ENCODE measurements around the gene NFIC.
A peak's percentile ranks its signal among the peaks of the same experiment; 100 is the strongest.
"Not testable (repeated sequence)": the region's sequence is repeated elsewhere in the genome, so short reads cannot be mapped to it uniquely, and the experiment has no call there.

Gene NFIC

DNA sequence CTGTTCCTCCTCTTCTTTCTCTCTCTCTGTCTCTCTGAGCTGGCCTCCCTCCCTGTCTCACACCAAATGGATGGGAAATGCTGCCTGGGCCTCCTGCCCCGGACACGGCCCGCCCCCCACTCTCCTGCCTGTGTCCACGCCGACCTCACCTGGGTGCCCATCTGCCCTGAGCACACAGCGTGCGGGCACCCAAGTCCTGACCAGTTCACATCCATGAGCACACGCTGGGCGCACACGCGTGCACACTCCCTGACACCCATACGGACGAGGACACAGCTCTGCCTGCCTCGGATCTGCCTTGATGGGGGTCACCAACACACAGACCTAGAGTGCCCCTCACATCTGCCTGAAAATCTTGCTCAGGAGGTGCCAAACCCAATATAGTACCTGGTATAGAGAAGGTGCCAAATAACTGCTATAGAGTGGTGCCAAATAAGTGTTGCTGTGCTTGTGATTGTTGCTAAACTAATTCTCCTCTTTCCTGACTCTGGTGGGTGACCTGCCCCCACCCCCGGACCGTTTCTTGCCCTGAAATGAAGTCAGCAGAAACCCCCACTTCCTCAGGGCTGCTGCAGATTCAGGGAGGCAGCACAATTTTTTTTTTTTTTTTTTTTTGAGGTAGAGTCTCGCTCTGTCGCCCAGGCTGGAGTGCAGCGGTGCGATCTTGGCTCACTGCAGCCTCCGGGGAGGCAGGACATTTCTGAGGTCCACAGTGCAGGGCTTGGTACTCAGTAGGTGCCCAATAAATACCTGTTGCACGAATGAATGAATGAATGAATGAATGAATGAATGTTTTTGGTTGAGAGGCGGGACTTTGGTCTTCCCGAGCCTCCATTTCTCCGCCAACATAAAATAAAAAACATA, 4.6 kb downstream of the NFIC start:
- H3K36me3 ChIP-seq = no peaks in the 10 kb centered on the region
- no peaks in the 10 kb centered on the region for H3K9me3 ChIP-seq
- H3K4me1 ChIP-seq = peaks cover 3 to 81% (median 66%) of the 10 kb centered on the region in 4 donors
- H3K27ac ChIP-seq = peak overlapping the region; percentile 99 to 100
- intact Hi-C loops (cut with DNase I; ENCODE audit: low total_unique reads) = no loop called here
- TF ChIP-seq, protein P1, sequence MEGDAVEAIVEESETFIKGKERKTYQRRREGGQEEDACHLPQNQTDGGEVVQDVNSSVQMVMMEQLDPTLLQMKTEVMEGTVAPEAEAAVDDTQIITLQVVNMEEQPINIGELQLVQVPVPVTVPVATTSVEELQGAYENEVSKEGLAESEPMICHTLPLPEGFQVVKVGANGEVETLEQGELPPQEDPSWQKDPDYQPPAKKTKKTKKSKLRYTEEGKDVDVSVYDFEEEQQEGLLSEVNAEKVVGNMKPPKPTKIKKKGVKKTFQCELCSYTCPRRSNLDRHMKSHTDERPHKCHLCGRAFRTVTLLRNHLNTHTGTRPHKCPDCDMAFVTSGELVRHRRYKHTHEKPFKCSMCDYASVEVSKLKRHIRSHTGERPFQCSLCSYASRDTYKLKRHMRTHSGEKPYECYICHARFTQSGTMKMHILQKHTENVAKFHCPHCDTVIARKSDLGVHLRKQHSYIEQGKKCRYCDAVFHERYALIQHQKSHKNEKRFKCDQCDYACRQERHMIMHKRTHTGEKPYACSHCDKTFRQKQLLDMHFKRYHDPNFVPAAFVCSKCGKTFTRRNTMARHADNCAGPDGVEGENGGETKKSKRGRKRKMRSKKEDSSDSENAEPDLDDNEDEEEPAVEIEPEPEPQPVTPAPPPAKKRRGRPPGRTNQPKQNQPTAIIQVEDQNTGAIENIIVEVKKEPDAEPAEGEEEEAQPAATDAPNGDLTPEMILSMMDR (IDR thresholded peaks at IDR 0.05) = no peak
- no peak for DNase-seq
- H3K27me3 ChIP-seq = no peaks in the 10 kb centered on the region
- peak overlapping the region; percentile 98 for H3K4me3 ChIP-seq

DNA sequence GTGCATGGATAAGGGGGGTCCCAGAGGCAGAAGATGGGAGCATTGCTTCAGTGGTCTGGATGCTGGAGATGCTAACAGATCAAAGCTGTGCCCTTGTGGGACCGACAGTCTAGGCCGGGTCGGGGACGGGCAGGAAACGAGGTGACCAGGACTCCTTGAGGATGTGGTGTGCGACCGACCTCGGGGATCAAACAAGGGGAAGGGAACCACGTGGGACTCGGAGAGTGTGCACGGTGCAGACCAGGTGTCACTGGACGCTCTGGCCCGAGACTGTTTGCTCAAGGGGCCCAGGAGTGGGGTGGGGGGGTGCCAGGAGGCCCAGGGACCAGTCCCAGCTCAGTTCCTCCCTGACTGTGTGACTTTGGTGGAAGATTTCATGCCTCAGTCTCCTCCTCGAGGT, 6.0 kb downstream of the NFIC start:
- TF ChIP-seq, protein P1 (IDR thresholded peaks at IDR 0.05) = no peak
- Histone ChIP-seq H3K9me3 (no peaks in the 10 kb centered on the region), H3K4me3 (no peak overlapping the region), H3K27ac (peak overlapping the region; percentile 88 to 100), H3K36me3 (no peaks in the 10 kb centered on the region), H3K27me3 (no peaks in the 10 kb centered on the region), H3K4me1 (peaks cover 3 to 95% (median 76%) of the 10 kb centered on the region in 4 donors)
- intact Hi-C loops (cut with DNase I; ENCODE audit: low total_unique reads) = no loop called here
- DNase-seq = no peak

DNA sequence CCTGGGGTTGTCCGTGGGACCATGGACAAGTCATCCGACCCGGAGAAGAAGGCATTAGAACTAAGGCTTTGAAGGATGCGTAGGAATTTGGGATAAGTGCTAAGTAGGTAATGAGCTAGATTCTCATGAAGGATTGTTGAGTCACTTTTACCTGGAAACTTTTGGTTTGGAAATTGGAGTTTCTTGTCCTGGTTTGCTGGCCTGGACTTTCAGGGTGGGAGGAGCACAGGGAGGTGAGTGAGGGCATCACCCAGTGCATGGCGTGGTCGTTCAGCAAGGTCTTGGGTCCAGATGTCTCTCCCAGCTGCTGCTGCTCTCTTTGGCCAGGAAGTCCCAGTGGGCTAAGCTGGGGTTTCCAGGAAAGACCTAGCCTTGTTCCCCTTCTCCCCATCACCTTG, 7.6 kb downstream of the NFIC start:
- Histone ChIP-seq H3K4me1 (peaks cover 0 to 100% (median 68%) of the 10 kb centered on the region in 4 donors), H3K36me3 (no peaks in the 10 kb centered on the region), H3K27me3 (no peaks in the 10 kb centered on the region), H3K4me3 (no peak overlapping the region), H3K27ac (peak overlapping the region; percentile 88 to 100), H3K9me3 (no peaks in the 10 kb centered on the region)
- no peak for DNase-seq
- TF ChIP-seq, protein P1 (IDR thresholded peaks at IDR 0.05) = no peak
- intact Hi-C loops (cut with DNase I; ENCODE audit: low total_unique reads) = no loop called here

DNA sequence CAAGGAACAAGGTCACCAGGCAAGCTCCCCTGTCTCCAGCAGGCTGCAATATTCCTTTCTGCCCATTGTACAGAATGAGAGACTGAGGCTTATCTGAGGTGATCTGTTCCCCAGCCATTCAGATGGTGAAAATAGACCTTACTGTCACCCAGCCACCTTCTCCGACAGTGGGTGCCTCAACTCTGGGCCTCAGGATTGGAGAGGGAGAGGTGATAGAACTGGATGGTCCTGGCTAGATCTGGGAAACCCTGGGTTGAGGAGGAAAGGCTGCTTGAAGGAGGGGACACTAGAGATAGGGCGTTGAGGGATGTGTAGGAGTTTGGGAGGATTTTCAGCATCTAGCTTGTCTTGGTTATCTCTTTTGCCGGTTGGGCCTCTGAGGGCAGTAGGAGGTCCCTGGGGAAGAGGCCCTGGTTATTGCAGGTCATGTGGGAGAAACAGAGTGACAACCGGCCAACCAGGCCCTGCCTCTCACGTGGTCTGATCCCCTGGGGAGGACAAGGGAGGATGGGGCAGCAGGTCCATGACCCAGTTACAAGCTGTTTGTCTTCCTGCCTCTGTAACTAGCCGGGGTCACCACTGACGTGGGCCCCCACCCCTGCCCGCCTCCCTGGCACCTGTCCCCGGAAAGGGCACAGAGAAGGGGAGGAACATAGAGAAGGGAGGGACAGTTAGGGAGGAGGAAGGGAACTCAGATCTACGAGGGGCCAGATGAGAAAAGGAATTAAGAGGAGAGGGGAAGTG, 8.2 kb downstream of the NFIC start:
- H3K4me1 ChIP-seq = peaks cover 0 to 100% (median 66%) of the 10 kb centered on the region in 4 donors
- no peaks in the 10 kb centered on the region for H3K36me3 ChIP-seq
- peak overlapping the region; percentile 88 to 100 for H3K27ac ChIP-seq
- no peaks in the 10 kb centered on the region for H3K9me3 ChIP-seq
- peak; percentile 77 to 95 for DNase-seq
- intact Hi-C loops (cut with DNase I; ENCODE audit: low total_unique reads) = no loop called here
- H3K27me3 ChIP-seq = no peaks in the 10 kb centered on the region
- peak overlapping the region; percentile 30 to 36 for H3K4me3 ChIP-seq
- TF ChIP-seq, protein P1 (IDR thresholded peaks at IDR 0.05) = no peak

DNA sequence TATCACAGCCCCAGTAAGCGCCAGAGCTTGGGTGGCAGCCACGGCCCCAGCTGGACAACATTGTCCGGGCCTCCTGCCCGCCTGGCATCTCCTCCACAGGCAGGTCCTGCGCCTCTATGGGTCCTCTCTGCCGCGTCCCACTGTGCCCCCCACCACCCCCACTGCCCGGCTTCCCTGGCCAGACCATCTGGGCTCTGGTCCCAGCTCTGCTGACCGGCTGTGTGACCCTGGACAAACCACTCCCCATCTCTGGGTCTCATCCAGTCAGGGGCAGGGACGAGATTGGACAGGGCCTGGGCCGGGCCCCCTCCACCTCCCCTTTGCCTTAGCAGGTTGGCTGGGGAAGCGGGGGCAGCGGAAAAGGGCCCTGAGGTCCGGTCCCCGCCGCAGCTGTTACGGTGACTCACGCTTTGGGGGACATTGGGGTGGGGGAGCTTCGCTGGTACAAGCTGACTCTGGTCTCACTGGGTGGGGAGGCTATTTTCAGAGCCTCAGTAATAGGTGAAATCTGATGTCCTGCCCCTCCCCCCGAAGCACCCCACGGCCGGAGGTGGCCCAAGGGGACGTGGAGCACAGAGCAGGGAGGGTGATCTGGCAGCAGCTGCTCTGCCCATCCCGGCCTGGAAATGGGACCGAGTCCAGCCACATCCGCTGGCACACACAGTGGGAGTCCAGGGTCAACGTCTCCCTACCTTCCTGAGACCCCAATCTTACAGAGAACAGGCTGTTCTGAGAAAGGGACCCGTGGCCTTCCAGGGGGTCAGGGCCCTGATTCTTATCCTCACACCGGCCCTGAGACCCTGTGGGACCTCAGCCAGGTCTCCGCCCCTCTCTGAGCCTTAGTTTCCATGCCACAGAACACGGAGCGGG, 9.1 kb downstream of the NFIC start:
- H3K36me3 ChIP-seq = no peaks in the 10 kb centered on the region
- no peaks in the 10 kb centered on the region for H3K27me3 ChIP-seq
- peaks cover 0 to 100% (median 59%) of the 10 kb centered on the region in 4 donors for H3K4me1 ChIP-seq
- H3K27ac ChIP-seq = peak overlapping the region; percentile 88 to 100
- H3K4me3 ChIP-seq = peak overlapping the region; percentile 30 to 36
- TF ChIP-seq, protein P1 (IDR thresholded peaks at IDR 0.05) = no peak
- DNase-seq = peak; percentile 95 to 99
- H3K9me3 ChIP-seq = no peaks in the 10 kb centered on the region
- intact Hi-C loops (cut with DNase I; ENCODE audit: low total_unique reads) = no loop called here

DNA sequence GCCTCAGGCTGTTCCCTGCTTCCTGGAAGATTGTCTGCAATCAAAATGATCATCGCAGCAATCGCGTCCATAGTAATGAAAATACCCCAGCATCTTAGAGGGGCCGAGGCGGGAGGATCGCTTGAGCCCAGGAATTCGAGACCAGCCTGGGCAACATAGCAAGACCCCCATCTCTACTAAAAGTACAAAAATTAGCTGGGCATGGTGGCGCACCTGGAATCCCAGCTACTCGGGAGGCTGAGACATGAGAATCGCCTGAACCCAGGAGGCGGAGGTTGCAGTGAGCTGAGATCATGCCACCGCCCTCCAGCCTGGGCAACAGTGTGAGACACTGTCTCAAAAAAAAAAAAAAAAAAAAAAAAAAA, 9.7 kb downstream of the NFIC start:
- H3K27me3 ChIP-seq; intact Hi-C loops (cut with DNase I; ENCODE audit: low total_unique reads); H3K9me3 ChIP-seq; H3K36me3 ChIP-seq; DNase-seq: not testable (repeated sequence)
- H3K4me1 ChIP-seq = peaks cover 0 to 100% (median 55%) of the 10 kb centered on the region in 4 donors
- peak overlapping the region; percentile 88 to 100 for H3K27ac ChIP-seq
- peak overlapping the region; percentile 30 to 36 for H3K4me3 ChIP-seq
